ENCODE measurements around the gene PCSK6.
"Not testable (repeated sequence)": the region's sequence is repeated elsewhere in the genome, so short reads cannot be mapped to it uniquely, and the experiment has no call there.

PCSK6 gene

DNA sequence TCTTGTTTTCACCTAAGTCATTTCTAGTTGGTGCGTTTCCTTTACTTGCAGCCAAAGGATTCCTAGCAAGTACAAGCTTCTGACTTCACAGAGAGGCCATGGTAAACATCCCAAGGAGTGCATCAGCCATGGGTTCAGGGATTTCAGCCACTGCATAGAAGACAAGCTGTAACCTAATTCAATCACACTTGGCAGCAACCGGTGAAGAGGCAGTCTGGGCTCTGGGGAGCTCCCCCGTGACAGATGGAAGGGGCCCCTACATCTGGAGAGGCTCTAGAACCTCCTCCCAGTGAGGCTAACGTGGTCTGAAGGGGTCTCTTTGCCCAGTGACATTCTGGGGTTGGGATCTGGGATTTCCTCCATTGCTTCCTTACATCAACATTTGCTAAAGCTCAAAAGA is 186.1 kb downstream of the PCSK6 start:
- no peak for DNase-seq

- DNase-seq: no peak
These were observed 192.8 kb downstream of the PCSK6 start for GRCh38 chr15:101296418-101297405.

- peak; percentile 25 for DNase-seq
These were observed 193.8 kb downstream of the PCSK6 start for GRCh38 chr15:101295607-101296161.

- DNase-seq: peak; percentile 98
These were observed 194.5 kb downstream of the PCSK6 start, which contains the start of gene SNRPA1 for GRCh38 chr15:101294731-101295606. SNRPA1 (minus strand) TSS chr15:101295248; CDS start chr15:101295178, 70 bp downstream.

DNA sequence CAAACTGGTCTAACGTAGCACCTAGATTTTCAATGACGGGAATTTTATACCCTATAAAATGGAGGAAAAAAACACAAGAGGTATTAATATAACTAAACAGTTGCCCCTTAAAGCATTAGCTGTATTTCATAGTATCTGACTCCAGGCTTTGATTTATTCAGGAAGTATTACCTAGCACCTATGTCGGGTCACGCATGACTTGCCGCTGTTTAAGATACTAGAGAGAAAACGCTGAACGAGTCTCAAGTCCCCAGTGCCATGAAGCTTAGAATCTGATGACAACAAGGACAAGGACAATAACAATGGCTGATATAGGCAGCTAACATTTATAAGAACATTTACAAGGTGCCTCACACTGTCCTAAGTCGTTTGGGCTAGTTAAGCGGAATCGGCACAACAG is 196.4 kb downstream of the PCSK6 start:
- no peak for DNase-seq

DNA sequence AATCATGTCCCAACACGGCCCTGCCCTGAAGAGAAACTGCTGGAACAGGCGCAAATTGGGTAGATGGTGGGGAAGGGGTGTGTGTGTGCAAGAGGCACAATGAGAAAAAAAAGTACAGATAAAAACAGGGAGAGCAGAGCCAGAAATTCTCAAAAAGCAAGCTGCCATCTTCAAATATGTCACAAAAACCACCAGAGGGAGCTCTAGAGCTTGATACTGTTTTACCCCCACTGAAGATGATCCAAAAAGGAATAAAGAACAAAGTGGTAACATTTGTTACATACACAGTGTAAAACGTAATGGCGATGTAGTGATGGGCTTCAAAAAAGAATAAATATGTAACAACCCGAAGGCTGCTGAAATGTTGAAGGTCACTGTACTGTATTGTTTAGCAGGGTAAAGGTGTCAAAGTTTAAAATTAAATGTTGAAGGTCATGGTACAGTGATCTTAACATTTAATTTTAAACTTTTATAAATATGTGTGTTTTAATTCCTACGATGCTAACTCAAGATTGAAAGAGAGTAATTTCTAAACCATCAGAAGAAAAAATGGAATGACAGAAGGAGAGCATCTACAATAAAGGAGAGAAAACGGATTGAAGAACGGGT is 200.5 kb downstream of the PCSK6 start:
- DNase-seq: peak; percentile 89

DNA sequence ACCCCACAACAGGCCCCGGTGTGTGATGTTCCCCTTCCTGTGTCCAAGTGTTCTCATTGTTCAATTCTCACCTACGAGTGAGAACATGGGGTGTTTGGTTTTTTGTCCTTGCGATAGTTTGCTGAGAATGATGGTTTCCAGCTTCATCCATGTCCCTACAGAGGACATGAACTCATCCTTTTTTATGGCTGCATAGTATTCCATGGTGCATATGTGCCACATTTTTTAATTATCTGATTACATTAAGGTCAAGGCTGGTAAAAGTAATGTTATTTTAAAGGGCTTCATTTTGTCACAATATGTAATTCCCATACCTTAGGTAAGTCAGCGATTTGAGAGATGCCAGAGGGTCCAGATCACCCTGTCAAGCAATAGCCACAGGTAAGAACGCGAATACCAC is 202.2 kb downstream of the PCSK6 start:
- DNase-seq: not testable (repeated sequence)

- no peak for DNase-seq
These were observed 202.9 kb downstream of the PCSK6 start for GRCh38 chr15:101286471-101287114.

DNA sequence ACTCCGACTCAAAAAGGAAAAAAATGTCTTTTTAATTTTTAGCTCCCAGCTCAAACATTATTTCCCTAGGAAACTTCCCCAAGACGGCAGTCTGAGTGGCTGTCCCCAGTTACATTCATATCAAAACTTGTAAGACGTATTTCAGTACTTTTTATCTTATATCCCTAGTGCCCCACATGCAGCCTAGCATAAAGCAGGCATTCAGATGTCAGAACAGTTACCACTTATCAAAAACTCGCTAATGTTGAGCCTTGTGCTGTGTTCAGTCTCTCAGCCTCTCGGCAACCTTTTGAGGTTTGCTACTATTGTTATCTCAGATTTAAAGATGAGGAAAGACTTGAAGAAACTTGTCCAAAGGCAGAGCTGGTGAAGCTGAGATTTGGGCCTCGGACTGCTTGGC is 205.6 kb downstream of the PCSK6 start:
- no peak for DNase-seq

- DNase-seq: no peak
These were observed 209.5 kb downstream of the PCSK6 start for GRCh38 chr15:101280007-101280406.

GRCh38 chr15:101277943-101278564 is 211.5 kb downstream of the PCSK6 start:
- DNase-seq: no peak

DNA sequence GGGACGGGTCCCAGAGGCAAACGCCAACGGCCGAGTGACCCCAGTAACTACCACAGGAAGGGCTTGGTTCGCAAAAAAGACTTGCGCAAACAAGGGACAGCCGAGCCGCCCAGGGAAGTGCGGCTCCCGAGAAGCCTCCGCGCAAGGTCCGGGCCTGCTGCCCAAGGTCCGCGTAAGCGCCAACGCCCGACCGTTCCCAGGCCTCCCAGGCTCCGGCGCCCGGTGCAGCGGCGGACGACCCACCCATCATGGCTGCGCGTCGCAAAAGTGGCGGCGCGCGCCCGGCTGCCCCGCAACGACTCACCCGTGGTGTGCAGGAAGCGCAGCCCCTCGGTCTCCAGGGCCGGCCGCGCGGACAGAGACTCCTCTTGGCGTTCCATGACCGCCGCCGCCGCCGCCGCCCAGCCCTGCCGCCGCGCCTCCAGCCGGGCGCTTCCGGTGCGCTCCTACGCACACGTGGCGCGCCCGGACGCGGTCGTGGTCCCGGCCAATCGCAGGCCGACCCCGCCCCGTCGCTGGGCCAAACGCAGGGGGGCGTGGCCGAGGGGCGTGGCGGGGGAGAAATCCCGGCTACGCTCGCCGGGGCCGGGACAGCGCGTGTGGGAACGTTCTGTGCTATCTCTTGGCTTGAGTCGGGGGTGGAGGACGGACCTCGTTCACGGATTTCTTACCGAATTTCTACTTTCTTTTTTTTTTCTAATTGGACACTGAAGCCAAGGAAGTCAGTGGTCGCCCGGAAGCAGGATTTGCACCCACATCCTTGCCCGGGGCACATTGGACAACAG is 212.3 kb downstream of the PCSK6 start, which contains the start of gene SELENOS:
Gene SELENOS, minus strand, starts transcription at position 448 of the 785 bp plus-strand sequence. Its CDS starts 68 bp downstream, at position 380.
- DNase-seq: peak; percentile 96

- peak; percentile 82 for DNase-seq
These were observed 212.9 kb downstream of the PCSK6 start for GRCh38 chr15:101276501-101277037.

DNA sequence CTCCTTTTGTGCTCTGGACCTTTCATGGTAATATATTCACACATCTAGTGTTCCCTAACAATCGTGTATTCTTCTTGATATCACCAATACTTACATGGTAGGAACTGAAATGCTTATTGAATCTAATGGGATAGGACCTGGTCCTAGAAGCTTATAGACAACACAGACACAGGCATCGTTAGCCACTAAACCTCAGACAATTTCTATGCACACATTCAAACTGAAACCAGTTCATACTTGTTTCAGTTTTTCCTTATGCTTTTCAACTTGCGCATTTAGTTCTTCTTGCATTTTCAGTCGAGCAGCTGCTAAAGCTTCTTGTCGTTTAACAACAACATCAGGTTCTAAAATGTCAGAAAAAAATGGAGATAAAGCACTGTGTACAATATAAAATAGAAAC is 214.5 kb downstream of the PCSK6 start:
- no peak for DNase-seq

DNA sequence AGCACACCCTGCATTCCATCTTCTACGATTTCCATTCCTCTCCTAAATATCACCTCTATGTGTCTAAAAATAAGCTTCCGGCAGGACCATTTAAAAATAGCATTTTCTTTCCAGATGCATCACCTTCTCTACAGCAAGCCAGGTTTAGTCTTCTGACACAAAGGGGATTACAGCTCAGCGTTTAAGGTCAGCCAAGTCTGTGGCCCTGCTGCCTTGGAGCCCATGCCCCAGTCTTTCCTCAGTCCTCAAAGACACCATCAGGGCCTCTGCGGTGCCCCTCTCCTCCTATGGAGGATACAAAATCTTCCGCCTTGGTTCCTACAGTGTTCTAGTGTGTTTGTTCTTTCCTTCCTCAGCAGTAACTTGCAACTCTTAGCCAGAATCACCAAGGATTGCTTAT is 216.0 kb downstream of the PCSK6 start:
- no peak for DNase-seq

DNA sequence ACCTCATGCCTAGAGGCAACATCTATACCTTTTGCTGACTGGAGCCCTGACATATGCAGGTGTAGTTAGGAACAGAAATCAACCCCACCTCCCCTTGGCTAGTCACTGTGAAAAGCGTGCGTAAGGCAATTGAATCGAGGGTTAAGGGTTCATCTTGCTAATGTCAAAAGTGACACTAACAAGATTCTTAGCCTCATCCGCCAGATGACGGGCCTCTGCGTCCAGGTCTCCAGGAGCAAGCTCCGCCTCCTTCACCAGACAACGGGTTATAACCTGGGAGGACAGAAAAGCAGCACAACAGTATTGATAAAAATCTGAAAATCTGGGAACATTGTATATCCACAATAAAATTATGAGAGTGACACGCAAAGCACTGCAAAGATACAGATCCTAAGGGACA is 216.9 kb downstream of the PCSK6 start:
- no peak for DNase-seq

- DNase-seq: peak; percentile 45
These were observed 219.9 kb downstream of the PCSK6 start for GRCh38 chr15:101269479-101270223.

DNA sequence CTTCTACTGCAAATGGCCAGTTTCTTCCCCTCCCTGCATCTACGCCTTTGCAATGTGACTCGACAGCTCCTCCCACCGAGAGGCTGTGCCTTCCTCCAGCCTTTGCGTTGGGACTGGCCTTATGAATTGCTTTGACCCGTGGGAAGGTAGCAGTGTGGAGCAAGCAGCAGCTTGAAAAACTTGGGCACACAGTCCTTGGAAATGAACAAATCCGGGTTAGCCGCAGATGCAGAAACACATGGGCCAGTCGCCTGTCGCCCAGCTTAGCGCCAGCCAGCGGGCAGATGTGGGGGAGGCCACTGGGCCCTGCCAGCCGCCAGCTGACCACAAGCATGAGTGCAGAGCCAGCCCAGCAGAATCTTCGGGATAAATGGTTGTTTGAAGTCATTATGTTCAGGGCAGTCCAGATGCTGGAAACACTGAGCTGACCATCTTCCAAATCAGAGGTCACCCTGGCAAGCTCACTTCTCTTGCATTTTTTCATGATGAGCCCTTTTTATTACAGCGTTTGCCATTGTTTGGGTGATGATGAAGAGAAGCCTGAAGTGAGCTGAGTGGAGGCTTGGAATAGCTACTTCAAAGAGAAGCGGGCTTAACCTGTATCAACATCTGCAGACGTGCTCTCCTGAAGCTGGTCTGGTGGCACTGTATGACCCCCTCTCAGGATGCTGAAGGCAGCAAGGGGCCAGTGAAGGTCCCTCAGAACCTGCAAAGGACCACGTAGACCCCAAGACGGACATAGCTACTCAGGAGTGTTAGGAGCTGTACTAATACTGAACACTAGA is 222.0 kb downstream of the PCSK6 start:
- DNase-seq: no peak

- DNase-seq: no peak
These were observed 222.7 kb downstream of the PCSK6 start for GRCh38 chr15:101266787-101267186.

All from hematopoietic multipotent progenitor cell treated with erythropoietin and hydrocortisone succinate and interleukin-3 and kit ligand, for 4 days (in vitro differentiated cells).